ENCODE results near the gene ALKBH8. TPM values are rescaled to one million over a fixed set of nuclear protein-coding genes. Genes with fewer than 3 reads are reported as not detected.
"Not testable (repeated sequence)": the region's sequence is repeated elsewhere in the genome, so short reads cannot be mapped to it uniquely, and the experiment has no call there.

ALKBH8 gene
- total RNA-seq, 1 donor from 2014 or later = 11.8 TPM

DNA sequence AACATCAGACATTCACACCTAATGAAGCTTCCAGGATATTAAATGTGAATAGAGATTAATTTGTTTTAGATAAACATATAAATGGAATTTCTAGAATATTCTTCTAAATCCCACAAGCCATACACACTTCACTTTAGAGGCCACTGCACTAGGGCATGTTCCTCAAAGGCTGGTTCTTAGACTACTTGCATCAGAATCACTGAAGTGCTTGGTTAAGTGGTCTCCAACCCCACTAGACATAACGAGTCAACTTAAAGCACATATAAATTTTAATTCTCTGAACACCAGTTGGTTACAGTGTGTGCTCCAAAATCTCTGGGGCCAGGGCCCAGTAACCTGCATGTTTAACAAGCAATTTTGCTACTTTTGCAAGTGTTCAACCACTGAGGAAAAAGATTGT is 7.9 kb upstream of the ALKBH8 start:
- ChIA-PET CTCF (interaction anchor here (1.0 to 2.9 kb wide), 3 partner anchors 24 to 324 kb away, joined by 3 to 10 read pairs (median 4); no protein-coding TSS in a partner anchor), POLR2A (no interaction called here)
- ATAC-seq (ENCODE audit: low read depth) = no peak
- Mint-ChIP-seq H3K27ac (no peak overlapping the region), H3K36me3 (ENCODE audit: low read depth) (no peaks in the 10 kb centered on the region), H3K4me1 (peaks cover 2% of the 10 kb centered on the region), H3K27me3 (no peaks in the 10 kb centered on the region), H3K4me3 (no peak overlapping the region), H3K9me3 (no peaks in the 10 kb centered on the region)
- intact Hi-C loops (cut with micrococcal nuclease) = no loop called here
- no peak for DNase-seq
- TF ChIP-seq, protein P1, sequence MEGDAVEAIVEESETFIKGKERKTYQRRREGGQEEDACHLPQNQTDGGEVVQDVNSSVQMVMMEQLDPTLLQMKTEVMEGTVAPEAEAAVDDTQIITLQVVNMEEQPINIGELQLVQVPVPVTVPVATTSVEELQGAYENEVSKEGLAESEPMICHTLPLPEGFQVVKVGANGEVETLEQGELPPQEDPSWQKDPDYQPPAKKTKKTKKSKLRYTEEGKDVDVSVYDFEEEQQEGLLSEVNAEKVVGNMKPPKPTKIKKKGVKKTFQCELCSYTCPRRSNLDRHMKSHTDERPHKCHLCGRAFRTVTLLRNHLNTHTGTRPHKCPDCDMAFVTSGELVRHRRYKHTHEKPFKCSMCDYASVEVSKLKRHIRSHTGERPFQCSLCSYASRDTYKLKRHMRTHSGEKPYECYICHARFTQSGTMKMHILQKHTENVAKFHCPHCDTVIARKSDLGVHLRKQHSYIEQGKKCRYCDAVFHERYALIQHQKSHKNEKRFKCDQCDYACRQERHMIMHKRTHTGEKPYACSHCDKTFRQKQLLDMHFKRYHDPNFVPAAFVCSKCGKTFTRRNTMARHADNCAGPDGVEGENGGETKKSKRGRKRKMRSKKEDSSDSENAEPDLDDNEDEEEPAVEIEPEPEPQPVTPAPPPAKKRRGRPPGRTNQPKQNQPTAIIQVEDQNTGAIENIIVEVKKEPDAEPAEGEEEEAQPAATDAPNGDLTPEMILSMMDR (IDR thresholded peaks at IDR 0.05) = no peak

DNA sequence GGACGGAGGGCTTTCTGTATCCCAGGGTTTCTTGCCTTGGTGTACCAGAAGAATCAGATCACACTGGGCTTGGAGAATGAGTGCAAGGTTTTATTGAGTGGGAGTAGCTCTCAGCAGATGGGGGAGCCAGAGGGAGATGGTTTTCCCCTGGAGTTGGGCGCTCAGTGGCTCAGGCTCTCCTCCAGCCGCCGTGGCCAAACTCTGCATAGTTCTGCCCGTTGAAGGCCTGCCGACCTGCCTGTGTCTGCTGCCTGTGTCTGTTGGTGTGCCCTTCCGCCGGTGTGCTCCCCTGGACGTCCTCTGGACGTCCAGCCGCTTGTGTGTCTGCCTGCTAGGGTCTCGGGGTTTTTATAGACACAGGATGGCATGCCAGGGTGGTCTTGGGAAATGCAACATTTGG is 4.5 kb upstream of the ALKBH8 start:
- Mint-ChIP-seq H3K27ac (no peak overlapping the region), H3K4me1 (peaks cover 37% of the 10 kb centered on the region), H3K27me3 (no peaks in the 10 kb centered on the region), H3K9me3 (no peaks in the 10 kb centered on the region), H3K36me3 (ENCODE audit: low read depth) (peaks cover 7% of the 10 kb centered on the region), H3K4me3 (no peak overlapping the region)
- intact Hi-C loops (cut with micrococcal nuclease) = no loop called here
- TF ChIP-seq, protein P1 (IDR thresholded peaks at IDR 0.05) = no peak
- DNase-seq (no peak), ATAC-seq (ENCODE audit: low read depth) (no peak)
- CTCF ChIA-PET = no interaction called here
- POLR2A ChIA-PET = no interaction called here

DNA sequence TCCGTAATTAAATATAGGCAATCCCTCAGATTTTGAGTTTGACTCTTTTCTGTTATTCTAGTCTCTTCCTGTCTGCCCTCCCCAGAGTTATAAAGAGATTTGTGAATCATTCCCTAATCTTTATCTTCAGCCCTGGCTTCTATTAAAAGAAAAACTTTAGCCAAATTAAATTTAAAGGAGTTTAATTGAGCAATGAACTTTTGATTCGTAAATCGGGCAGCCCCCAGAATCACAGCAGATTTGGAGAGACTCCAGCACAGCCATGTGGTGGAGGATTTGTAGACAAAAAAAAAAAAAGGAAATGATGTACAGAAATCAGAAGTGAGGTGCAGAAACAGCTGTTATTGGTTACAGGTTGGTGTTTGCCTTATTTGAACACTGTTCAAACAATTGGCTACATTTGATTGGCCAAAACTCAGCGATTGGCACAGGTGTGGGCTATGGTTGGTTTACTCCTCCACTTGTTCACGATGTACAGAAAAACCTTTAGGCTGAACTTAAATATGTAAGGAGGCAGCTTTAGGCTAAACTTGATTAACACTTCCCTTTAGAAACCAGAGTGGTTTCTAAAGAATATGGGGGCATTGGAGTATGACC is 2.3 kb upstream of the ALKBH8 start:
- no peaks in the 10 kb centered on the region for H3K9me3 Mint-ChIP-seq
- H3K4me1 Mint-ChIP-seq = peaks cover 54% of the 10 kb centered on the region
- DNase-seq (no peak), ATAC-seq (ENCODE audit: low read depth) (no peak)
- peaks cover 8% of the 10 kb centered on the region for H3K36me3 Mint-ChIP-seq (ENCODE audit: low read depth)
- H3K27ac Mint-ChIP-seq = peak overlapping the region; percentile 62
- CTCF ChIA-PET = interaction anchor here (1.3 to 1.7 kb wide), 3 partner anchors 10 to 122 kb away, joined by 3 to 7 read pairs (median 5); no protein-coding TSS in a partner anchor
- TF ChIP-seq, protein P1 (IDR thresholded peaks at IDR 0.05) = no peak
- intact Hi-C loops (cut with micrococcal nuclease) = loop anchor here (5.0 to 10.0 kb wide), 2 partner anchors 1094 to 1493 kb away; partner anchors contain the start of genes AASDHPPT and KBTBD3
- H3K27me3 Mint-ChIP-seq = no peaks in the 10 kb centered on the region
- peak overlapping the region; percentile 69 for H3K4me3 Mint-ChIP-seq
- POLR2A ChIA-PET = interaction anchor here (0.9 to 1.9 kb wide), 2 partner anchors 110 to 441 kb away, joined by 3 to 6 read pairs; partner anchors contain the start of genes CUL5 and CWF19L2

DNA sequence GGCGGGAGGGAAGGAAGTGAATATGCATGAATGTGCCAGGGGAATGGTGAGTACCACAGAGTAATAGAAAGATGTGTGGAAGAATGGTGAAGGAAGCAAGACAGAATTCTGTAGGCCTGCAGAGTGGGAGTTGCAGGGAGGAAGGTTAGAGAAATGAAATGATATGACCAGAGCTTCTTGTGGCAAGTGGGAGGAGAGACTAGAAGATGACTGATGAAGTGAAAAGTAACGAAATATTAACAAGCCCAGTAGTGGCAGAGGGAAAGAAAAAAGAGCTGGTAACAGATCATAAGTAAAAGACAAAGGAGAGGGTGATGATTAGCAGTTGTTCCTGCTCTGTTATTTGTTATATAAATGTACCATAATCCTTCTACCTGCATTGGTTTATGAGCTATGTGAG is 1.0 kb upstream of the ALKBH8 start:
- ATAC-seq (ENCODE audit: low read depth) (no peak), DNase-seq (no peak)
- CTCF ChIA-PET = interaction anchor here (0.6 to 1.7 kb wide), 4 partner anchors 11 to 298 kb away, joined by 3 to 5 read pairs (median 4); no protein-coding TSS in a partner anchor
- intact Hi-C loops (cut with micrococcal nuclease) = loop anchor here (5.0 to 10.0 kb wide), 2 partner anchors 1096 to 1492 kb away; partner anchors contain the start of genes AASDHPPT and KBTBD3
- Mint-ChIP-seq H3K4me1 (peaks cover 56% of the 10 kb centered on the region), H3K36me3 (ENCODE audit: low read depth) (peaks cover 14% of the 10 kb centered on the region), H3K9me3 (no peaks in the 10 kb centered on the region), H3K27me3 (no peaks in the 10 kb centered on the region), H3K27ac (peak overlapping the region; percentile 97), H3K4me3 (peak overlapping the region; percentile 96)
- POLR2A ChIA-PET = interaction anchor here (0.9 to 1.9 kb wide), 2 partner anchors 109 to 442 kb away, joined by 3 to 6 read pairs; partner anchors contain the start of genes CUL5 and CWF19L2
- TF ChIP-seq, protein P1 (IDR thresholded peaks at IDR 0.05) = no peak

DNA sequence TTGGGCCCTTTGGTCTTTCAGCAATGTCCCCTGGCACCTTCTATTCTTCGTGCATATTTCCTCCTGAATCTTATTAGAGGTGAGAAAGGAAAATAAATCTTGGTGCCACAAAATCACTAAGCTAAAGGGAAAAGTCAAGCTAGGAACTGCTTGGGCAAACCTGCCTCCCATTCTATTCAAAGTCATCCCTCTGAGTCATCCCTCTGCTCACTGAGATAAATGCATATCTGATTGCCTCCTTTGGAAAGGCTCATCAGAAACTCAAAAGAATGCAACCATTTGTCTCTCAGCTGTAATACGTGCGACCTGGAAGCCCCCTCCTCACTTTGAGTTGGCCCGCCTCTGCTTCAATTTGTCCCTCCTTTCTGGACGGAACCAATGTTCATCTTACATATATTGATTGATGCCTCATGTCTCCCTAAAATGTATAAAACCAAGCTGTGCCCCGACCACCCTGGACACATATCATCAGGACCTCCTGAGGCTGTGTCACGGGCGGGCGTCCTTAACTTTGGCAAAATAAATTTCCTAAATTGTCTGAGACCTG is 493 bp upstream of the ALKBH8 start:
- CTCF ChIA-PET = interaction anchor here (0.6 to 1.0 kb wide), 3 partner anchors 17 to 298 kb away, joined by 3 to 5 read pairs (median 4); no protein-coding TSS in a partner anchor
- peaks cover 56% of the 10 kb centered on the region for H3K4me1 Mint-ChIP-seq
- POLR2A ChIA-PET = interaction anchor here (0.5 to 0.6 kb wide), 2 partner anchors 226 to 365 kb away, joined by 3 to 4 read pairs; no protein-coding TSS in a partner anchor
- DNase-seq; ATAC-seq (ENCODE audit: low read depth); H3K9me3 Mint-ChIP-seq; H3K27me3 Mint-ChIP-seq: not testable (repeated sequence)
- H3K36me3 Mint-ChIP-seq (ENCODE audit: low read depth) = peaks cover 15% of the 10 kb centered on the region
- intact Hi-C loops (cut with micrococcal nuclease) = loop anchor here (1.0 to 10.0 kb wide), 12 partner anchors 17 to 1491 kb away; partner anchors contain the start of genes AASDHPPT, ACAT1, C11orf65 and CUL5
- peak overlapping the region; percentile 96 for H3K4me3 Mint-ChIP-seq
- peak overlapping the region; percentile 97 for H3K27ac Mint-ChIP-seq

Data from activated B cell treated with CpG ODN at 0.5 μM for 24 hours (primary cell).